GM03348 (cell line): ENCODE data around the gene GLS2.
"Not testable (repeated sequence)": the region's sequence is repeated elsewhere in the genome, so short reads cannot be mapped to it uniquely, and the experiment has no call there.

Experiments
- DNase-seq: peaks from one replicate; pipeline ENCODE4 v3.0.0; 2012; ENCODE audit warnings: low spot score

Gene GLS2

DNA sequence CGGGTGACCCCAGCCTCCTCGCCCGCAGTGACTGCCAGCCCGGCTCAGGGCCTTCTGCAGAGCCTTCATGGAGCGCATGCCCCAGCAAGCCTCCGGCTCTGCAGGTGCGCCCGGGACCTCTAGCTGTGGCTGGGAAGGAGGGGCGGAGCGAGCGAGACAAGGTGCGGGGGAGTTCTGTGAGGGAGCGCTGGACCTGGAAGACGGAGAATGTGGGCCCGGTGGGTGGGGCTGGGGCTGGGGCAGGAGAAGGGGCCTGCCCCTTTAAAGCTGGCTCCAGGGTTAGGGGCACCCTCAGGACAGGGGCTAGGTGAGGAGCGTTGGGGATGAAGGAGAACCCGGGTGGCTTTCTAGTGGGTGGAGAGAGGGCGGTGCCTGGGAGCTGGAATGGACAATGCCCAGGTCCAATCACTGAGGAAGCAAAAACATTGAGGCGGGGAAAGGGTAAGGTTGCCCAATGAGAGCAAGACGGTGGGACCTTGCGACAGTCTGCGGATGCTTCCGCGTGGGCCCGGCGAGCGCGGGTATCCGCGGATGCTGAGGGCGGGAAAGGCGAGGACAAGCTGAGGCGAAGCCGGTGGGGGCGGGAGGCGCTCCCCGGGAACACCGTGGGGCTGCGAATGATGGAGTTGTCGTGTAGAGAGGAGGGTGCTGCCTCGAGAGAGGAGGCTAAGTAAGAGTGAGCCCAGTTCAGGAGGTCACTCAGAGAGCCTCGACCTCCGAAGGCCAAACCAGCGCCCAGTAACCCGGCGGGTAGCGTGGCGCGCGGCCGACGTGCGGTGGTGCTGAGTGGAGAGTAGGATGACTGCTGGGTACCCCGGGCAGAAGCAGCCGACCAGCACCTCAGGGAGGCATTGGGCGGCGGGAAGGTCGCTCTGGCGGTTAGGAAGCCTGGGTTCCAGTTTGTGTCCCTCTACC is at the start of gene GLS2:
Gene GLS2 (minus strand): TSS at position 121 of the 915 bp plus-strand sequence. CDS start 43 bp downstream, at position 78.
- DNase-seq: peak; percentile 95

DNA sequence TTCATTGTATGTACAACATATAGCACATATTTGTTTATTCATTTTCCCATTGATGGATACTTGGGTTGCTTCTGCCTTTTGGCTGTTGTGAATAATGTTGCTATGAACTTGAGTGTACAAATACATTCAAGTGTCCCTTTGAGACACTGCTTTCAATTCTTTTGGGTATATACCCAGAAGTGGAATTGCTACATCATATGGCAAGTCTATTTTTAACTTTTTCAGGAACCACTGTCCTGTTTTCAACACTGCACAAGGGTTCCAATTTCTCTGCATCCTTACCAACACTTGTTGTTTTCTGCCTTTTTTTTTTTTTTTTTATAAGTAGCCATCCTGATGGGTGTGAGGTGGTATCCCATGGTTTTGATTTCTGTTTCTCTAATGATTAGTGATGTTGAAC is 49.6 kb upstream of the GLS2 start:
- DNase-seq: no peak

DNA sequence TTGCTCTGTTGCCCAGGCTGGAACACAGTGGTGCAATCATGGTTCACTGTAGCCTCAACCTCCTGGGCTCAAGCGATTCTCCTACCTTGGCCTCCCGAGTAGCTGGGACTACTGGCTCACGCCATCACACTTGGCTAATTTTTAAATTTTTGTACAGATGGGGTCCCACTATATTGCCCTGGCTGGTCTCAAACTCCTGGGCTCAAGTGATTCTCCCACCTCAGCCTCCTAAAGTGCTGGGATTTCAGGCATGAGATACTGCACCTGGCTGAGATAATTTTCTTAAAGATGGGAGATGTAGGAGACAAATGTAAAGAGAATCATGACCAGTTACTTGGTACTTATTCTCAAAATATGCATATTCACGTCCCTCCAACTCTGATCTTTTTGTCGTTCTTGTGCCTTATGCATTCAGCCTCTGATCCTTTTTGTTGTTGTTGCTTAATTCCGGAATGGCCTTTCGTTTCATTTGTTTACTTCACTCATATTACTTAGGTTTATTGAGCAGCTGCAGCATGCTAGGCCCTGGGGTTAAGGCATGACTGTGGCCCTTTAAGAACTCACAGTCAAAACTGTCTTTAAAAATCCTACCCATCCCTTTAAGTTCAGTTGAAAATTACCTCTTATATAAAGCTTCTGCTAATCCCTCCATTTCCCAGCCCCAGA is 42.6 kb upstream of the GLS2 start:
- DNase-seq: no peak

DNA sequence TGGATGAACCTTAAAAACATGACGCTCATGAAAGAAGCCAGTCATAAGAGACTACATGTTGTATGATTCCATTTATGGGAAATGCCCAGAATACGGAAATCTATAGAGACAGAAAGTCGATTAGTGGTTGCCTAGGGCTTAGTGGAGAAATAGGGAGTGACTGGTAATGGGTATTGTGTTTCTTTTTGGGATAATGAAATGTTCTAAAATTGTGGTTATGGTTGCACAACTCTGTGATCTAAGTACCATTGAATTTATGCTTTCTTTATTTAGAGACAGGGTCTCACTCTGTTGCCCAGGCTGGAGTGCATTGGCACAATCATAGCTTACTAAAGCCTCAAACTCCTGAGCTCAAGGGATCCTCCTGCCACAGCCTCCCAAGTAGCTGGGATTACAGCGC is 41.7 kb upstream of the GLS2 start:
- no peak for DNase-seq

DNA sequence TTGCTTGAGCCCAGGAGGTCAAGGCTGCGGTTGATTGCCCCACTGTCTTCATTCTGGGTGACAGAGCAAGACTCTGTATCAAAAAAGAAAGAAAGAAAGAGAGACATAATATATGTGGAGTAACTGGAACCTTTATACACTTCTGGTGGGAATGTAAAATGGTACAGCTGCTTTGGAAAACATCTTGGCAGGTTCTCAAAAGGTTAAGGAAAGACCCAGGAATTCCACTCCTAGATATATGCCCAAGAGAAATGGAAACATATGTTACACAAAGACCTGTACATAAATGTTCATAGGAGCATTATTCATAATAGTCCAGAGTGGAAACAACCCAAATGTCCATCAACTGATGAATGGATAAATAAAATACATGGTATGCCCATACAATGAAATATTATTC is 40.9 kb upstream of the GLS2 start:
- no peak for DNase-seq

DNA sequence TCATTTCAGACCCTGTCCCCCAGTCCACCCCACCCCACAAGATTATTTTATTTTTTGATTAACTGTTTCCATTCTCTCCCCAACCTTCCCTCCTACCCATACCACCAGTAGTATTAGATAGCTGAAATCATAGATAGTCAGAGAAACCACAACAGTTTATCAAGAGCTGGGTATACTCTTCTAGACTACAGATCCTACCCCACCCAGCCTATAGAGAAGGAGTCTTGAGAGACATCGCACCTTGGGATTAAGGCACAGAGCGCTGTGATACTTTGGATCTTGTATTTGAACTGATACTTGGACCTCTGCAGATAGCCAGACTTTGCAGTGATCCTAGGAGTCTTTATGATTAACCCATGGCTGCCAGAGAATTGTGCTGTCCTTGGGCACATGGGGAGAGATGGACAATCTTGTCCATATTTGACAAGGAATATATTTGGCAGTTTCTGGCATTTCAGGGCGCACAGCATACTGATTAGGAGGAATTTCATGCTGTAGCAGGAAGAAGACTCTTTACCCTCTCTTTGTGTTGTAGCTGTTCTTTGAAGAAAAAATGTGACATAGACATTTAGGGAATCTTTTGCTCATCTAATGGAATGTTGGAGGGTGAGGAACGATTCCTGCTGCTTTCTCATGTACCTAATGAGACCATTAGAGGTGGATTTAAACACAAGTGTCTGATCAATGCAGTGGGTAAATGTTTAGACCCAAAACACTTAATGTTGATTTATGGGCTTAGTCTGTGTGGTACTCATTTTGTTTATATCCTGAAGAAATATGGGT is 34.6 kb upstream of the GLS2 start:
- DNase-seq: peak; percentile 35

DNA sequence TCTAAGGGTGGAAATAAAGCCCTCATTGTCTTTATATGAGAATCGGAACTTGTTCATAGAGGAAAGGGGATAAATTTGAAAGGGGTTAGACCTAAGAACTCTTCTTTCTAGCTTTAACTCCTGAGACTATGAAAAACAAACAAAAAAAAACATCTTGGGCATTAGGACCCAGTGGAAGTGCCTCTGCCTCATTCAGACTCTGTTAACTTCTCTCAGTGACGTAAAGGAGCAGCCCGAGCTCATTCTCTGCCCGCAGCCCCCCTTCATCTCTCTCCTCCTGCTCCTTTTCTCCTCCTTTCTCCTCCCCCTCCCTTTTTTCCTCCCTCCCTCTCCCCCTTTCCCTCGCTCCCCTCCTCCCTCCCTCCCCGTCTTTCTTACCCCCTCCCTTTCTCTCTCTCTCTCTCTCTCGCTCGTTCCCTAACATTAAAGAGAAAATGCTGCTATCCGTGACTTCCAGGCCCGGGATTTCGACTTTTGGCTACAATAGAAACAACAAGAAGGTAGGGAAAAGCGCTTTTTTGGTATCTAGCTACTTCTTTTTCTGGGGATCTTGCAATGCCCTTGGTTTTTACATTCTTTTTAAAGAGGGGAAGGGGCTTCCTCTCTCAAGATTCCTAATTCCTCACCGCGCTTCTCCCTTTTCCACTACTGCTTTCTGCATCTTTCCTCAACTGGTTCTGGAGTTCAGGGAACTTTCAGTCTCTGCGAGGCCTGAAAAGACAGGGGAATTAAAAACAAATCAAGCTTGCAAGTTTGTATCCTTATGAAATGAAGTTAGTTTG is 33.8 kb upstream of the GLS2 start, which contains the start of gene RBMS2:
Gene RBMS2 (plus strand): TSS at position 231 of the 782 bp plus-strand sequence. CDS start 204 bp downstream, at position 435.
- peak; percentile 80 for DNase-seq

DNA sequence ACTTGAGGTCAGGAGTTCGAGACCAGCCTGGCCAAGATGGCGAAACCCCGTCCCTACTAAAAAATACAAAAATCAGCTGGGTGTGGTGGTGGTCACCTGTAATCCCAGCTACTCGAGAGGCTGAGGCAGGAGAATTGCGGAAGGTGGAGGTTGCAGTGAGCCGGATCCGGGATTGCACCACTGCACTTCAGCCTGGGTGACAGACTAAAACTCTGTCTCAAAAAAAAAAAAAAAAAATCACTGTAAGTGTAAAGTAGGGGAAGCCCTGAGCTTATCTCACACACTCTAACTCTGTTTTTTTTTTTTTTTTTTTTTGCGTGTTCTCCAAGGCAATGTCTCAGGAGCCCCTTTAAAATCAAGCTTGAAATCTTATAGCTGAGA is 33.2 kb upstream of the GLS2 start:
- DNase-seq: no peak

DNA sequence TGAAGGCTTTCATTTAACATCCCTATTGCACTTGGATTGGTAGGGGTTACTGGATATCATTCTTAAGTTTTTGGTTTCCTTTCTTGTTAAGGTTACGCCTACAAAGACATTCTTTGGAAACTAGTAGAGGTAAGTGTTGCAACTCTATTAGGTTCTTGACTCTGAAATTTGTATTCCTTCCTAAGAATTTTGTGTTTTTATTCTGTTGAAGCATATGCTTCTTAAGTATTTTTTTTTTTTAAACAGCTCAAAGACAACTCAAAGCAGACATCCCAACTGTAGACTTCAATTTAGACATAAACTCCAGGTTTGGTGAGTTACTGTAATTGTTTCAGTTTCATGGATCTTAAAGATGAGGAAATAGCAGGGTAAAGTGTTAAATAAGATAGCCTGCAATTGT is 32.5 kb upstream of the GLS2 start:
- DNase-seq: peak; percentile 35

DNA sequence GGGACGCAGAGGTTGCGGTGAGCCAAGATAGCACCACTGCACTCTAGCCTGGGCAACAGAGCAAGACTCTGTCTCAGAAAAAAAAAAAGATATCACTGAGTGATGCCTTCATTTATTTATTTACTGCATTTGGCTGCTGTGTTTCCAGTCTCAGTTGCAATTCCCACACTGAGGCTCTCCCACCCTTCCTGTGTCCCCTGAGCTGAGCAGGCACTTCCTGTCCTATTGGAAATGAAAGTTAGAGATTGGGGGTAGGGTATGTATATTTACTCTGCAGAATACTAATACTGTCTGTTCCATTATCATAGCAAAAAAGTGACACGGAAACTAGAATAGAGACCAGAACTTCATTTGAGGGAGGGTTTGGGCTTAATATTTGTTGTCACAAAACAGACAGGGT is 32.1 kb upstream of the GLS2 start:
- no peak for DNase-seq

DNA sequence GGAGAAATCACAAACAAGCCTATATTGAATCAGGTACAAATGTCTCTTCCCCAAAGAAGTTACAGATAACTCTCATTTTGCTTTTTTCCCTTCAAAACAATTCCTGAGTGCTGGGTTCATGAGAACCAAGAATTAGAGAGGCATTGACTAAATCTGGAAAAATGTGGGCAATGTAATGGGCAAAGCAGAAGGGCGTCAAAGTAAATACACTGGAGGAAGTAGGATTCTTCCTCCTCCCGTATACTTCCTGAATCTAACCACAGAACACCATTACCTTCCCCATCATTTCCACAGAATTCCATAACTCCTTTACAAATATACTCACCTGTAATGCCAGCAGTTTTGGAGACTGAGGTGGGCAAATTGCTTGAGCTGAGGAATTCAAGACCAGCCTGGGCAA is 30.6 kb upstream of the GLS2 start:
- peak; percentile 48 for DNase-seq

DNA sequence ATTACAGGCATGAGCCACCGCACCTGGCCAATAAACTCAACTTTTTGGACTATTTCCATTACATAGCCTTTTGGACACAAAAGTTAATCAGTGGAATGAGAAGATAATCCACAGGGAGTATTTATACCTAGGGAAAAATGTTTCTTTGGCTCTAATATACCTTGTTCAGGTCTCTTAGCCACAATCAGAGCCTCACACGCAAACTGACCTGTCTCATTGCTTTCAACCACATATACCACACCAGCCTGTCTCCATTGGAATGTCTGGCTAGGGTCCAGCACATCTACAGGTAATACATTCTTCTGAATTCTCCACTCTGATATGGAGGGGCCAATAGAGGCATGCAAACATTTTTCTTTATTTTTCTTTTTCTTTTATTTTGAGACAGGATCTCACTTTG is 29.9 kb upstream of the GLS2 start:
- no peak for DNase-seq

DNA sequence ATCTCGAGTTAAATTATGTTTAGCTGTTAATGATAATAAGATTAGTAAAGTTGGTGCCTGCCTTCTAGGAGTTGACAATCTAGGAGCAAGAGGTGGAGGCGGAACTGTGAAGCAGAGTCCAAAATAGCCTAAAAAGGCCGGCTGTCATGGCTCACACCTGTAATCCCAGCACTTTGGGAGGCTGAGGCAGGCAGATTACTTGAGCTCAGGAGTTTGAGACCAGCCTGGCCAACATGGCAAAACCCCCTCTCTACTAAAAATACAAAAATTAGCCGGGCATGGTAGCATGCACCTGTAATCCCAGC is 26.0 kb upstream of the GLS2 start:
- DNase-seq: not testable (repeated sequence)

DNA sequence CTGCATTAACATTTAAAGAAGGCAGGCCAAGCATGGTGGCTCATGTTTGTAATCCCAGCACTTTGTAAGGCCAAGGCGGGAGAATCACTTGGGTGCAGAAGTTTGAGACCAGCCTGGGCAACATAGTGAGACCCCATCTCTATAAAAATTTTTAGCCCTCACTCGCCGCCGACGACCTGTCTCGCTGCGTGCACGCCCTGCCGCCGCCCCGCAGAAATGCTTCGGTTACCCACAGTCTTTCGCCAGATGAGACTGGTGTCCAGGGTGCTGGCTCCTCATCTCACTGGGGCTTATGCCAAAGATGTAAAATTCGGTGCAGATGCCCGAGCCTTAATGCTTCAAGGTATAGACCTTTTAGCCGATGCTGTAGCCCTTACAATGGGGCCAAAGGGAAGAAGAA is 22.8 kb upstream of the GLS2 start:
- DNase-seq: no peak

DNA sequence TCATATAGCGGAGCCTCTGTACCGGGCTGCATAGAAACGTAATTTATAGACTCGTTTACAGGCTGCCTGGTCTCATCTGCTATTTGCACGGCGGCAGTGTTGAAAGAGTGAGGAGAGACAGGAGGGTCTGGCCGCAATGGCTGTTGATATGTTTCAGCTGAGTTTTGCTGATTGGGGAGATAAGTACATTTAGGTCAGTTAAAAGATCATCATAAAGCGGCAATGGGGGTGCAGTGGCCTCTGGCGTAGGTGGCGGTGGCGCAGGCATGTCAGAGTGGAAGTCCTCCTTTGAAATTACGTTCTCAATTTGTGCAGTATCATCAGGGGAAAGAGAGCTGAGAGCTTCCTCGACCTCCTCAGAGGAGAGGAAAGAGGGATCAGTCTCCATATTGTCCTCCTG is 11.9 kb upstream of the GLS2 start:
- not testable (repeated sequence) for DNase-seq

DNA sequence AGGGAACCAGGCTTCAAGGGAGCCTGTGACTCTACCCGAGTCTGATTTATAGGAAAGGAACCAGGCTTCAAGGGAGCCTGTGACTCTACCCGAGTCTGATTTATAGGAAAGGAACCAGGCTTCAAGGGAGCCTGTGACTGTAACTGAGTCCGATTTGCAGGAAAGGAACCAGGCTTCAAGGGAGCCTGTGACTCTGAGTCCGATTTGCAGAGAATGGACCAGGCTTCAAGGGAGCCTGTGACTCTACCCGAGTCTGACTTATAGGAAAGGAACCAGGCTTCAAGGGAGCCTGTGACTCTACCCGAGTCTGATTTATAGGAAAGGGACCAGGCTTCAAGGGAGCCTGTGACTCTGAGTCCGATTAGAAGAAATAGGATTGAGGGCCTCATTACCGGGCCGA is 11.5 kb upstream of the GLS2 start:
- not testable (repeated sequence) for DNase-seq

DNA sequence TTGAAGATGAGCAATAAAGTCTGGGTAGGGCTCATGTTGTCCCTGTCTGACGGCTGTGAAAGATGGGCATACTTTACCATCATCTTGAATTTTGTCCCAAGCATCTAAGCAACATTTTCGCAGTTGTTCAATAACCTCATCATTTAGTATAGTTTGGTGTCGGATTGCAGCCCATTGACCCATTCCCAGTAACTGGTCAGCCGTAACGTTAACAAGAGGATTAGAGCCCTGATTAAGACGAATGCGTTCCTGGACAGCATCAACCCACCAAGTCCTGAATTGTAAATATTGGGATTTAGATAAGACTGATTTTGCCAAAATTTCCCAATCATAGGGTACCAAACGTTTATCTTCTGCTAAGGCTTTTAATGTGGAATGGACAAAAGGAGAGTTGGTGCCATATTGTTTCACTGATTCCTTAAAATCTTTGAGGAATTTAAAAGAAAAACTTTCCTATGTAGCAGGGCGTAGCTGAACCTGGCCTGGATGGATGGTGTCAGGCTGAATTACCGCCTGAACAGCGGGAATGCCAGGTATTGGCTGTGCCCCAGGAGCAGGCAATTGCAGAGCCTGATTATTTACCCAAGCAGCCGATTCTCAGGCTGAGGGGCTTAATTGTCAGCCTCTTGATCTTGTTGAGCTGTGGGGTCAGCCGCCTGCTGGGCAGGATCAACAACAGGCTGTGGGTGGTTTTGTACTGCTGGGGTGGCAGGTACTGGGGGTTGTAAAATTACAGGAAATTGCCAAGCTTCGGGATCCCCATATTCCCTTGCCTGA is 10.4 kb upstream of the GLS2 start:
- not testable (repeated sequence) for DNase-seq

DNA sequence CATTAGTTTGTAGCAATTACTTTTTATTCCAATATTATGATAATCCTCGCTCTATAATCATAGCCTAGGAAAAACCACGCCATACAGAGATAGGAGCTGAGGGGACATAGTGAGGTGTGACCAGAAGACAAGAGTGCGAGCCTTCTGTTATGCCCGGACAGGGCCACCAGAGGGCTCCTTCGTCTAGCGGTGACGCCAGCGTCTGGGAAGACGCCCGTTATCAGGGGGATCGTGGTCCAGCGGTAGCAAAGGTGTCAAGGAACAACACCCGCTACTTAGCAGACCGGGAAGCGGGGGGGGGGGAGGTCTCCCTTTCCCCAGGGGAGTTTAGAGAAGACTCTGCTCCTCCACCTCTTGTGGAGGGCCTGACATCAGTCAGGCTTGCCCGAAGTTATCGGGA is 8.7 kb upstream of the GLS2 start:
- DNase-seq: peak; percentile 21

DNA sequence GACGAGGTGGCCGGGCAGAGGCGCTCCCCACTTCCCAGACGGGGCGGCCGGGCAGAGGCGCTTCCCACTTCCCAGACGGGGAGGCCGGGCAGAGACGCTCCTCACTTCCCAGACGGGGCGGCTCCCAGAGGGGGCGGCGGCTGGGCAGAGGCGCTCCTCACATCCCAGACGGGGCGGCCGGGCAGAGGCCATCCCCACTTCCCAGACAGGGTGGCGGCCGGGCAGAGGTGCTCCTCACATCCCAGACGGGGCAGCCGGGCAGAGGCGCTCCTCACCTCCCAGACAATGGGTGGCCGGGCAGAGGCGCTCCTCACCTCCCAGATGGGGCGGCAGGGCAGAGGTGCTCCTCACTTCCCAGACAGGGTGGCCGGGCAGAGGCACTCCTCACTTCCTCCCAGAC is 6.5 kb upstream of the GLS2 start:
- DNase-seq: not testable (repeated sequence)

DNA sequence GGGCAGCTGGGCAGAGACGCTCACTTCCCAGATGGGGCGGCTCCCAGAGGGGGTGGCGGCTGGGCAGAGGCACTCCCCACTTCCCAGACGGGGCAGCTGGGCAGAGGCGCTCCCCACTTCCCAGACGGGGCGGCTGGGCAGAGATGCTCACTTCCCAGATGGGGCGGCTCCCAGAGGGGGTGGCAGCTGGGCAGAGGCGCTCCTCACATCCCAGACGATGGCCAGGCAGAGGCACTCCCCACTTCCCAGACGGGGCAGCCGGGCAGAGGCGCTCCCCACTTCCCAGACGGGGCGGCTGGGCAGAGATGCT is 6.1 kb upstream of the GLS2 start:
- DNase-seq: not testable (repeated sequence)

DNA sequence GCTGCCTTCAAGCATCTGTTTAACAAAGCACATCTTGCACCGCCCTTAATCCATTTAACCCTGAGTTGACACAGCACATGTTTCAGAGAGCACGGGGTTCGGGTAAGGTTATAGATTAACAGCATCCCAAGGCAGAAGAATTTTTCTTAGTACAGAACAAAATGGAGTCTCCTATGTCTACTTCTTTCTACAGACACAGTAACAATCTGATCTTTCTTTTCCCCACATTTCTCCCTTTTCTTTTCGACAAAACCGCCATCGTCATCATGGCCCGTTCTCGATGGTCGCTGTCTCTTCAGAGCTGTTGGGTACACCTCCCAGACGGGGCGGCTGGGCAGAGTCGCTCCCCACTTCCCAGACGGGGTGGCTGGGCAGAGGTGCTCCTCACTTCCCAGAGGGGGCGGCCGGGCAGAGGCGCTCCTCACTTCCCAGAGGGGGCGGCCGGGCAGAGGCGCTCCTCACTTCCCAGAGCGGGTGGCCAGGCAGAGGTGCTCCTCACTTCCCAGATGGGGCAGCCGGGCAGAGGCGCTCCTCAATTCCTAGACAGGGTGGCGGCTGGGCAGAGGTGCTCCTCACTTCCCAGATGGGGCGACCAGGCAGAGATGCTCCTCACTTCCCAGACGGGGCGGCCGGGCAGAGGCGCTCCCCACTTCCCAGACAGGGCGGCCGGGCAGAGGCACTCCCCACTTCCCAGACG is 5.6 kb upstream of the GLS2 start:
- DNase-seq: not testable (repeated sequence)
